Stimulated activated CD4-positive, alpha-beta T cell treated with anti-CD3 and anti-CD28 coated beads, Interleukin-1b, Interleukin-23, amount 100 ng/mL, for 24 hours (primary cell): ENCODE results near the gene DGKK.
"Not testable (repeated sequence)": the region's sequence is repeated elsewhere in the genome, so short reads cannot be mapped to it uniquely, and the experiment has no call there.

ENCODE experiments used
- DNase-seq, 4 experiments: peaks; one replicate each; pipeline ENCODE4 v3.0.0-alpha.2; 2020; ENCODE audit warnings: low read depth in 4 of 4, low spot score in 1 of 4

DGKK gene

DNA sequence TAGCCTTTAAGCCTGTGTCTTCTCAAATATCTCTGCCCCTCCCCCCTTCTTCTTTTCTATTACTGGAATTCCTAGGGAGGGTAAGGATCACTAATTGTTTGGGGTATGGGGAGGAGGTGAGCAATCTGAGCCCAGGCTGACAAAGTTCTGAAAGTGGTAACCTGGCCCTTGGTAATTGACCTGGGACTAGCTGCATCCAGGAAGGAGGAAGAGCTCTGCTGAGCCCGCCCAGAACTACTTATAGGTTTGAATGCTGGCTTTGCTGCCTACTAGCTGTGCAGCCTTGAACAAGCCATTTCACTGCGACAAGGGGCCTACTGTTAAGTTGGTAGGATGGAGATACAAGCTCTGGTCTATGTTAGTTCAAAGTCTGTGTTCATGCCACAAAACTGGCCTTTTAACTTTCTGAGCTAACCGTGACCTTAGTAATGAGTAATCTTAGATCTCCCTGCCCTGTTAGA lies 37.8 kb downstream of the DGKK start:
- no peak for DNase-seq

DNA sequence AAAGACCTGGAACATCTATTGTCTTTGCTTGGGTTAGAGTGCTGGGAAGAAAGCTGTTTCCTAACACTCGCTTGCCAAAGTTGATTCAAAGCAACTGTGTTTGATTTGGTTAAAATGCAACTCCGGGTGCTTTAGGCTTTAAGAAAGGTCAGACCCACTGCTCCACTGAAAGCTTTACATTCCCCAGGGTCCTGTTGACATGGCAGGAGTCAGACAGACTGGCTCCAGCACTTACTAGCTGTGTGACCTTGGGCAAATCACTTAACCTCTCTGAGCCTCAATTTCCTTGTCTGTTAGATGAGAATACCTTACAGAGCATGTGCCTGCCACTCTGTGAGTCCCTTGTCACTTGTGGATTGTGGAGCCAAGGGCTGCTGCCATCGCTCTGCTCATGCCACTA lies 39.0 kb downstream of the DGKK start:
- no peak for DNase-seq

DNA sequence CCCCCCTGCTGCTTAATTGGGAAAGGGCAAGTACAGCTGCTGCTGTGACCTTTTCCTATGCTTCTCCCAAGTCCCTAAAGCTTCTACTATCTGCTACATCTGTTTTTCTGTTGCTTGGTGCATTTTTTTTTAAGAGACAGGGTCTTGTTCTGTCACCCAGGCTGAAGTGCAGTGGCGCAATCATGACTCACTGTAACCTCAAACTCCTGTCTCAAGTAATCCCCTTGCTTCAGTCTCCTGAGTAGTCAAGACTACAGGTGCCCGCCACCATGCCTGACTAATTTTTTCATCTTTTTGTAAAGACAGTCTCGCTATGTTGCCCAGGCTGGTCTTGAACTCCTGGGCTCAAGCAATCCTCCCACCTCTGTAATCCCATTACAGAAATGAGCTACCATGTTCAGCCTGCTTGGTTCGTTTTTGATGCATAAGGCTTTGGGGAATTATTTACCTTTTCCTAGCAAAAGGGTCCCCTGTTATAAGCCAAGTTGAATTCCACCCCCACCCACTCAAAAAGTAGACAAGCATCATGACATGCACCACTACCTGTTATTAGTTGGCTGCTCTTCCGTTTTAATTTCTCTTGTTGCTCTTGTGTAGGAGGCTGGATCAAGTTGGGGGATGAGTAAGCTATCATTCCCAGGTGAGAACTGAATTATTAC lies 39.6 kb downstream of the DGKK start:
- no peak for DNase-seq

DNA sequence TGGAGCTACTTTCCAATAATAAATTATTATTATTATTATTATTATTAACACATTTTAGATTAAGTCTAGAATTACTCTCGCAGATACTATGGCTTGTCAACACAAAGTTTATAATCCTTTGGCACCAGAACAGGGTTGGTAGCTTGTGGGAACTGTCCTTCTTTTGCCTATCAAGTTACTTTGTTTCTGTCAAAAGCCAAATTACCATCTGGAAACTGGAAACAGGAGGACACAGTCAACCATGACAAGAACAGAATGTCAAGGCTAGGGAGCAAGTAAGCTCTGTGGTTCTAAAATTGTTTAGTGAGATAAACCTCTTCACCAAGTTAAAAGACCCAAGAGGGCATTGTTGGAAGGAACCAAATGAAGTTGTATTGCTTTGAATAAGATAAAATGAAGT lies 42.5 kb downstream of the DGKK start:
- no peak for DNase-seq

DNA sequence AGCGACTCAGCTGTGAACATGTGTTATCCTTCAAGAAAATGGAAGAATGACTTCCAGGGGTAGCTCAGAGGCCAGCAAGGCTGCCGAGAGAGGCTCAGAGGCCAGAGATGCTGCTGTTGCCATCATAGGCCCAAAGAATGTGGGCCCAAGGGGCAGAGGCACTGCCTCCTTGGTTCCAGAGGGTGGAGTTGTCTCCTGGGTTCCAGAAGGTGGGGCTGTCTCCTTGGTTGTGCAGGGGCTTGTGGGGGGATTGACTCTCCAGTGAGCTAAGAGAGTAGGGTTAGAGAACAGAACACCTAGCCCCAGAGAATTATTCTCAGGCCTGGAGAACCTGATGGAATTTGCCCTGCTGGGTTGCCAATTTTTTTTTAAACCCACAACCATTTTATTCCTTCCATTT lies 62.6 kb downstream of the DGKK start:
- no peak for DNase-seq

DNA sequence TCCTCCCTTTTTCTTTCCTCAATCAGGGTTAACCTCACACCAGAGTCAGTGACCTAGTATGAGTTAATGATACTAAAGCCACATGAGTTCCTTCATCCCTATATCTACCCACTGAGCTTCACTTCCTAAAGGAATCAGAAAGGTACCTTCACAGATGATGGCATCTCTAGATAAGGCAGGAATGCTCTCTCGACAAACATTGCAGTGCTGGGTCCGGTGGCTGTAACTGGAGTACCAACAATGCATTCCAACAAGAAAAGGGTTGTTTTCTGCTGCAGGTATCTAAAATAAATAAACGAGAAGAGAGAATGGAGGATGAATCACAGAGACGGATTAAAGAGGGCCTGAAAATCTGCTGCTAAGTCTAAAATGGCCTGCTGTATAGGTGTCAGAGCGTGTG lies 66.7 kb downstream of the DGKK start:
- DNase-seq, result no peak

DNA sequence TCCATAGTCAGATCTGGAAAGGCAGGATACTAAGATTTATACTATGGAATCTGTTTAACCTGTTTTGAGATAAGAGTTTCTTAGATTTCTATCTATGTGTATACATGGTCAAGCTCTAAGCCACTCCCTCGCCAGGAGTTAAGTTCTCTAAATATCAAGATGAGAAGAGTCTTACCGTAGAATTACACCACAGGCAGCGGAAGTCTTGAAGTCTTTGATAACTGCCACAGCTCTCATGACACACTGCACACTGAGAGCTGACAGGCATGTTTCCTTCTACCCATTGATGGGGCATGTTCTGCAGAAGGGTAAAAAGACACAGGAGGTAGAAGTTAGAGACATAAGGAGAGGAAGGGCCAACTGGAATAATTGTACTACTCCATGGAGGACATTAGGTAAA lies 67.7 kb downstream of the DGKK start:
- DNase-seq, result no peak

DNA sequence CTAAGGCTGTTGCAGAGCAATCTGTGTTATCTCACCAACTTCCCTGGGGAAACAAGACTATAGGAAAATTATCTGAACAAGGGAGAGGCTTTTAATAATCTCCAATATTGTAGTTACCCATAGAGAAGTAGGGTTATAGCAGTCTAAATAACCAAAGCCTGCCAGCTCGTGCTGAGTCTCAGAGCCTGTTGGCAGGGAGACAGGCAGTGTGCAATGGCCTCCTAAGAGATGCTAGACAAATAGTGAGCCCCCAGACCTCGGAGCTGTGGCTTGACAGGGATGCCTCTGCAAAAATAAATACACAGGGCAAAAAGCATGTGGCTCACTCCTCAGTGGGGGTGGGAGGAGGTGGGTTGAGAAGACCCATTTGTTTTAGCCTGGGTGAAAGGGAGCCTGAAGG lies 76.7 kb downstream of the DGKK start:
- DNase-seq, result no peak

DNA sequence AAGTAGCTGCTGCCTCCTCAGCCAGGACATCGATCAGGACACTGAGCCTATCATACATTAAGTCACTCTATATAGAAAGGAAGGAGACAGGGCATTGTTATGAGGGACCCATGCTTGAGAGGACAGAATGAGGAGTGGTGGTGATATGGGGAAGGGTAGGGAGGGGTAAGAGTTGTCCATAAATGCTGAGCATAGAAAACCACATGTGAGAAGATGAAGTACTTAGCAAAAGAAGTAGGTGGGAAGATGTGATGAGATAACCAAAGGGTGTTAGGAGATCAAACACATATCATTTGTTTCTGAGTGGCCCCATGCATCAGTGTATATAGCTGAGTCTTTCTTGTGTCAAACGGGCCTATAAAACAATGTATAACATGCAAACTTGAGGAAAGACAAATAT lies 84.1 kb downstream of the DGKK start:
- DNase-seq, result no peak

DNA sequence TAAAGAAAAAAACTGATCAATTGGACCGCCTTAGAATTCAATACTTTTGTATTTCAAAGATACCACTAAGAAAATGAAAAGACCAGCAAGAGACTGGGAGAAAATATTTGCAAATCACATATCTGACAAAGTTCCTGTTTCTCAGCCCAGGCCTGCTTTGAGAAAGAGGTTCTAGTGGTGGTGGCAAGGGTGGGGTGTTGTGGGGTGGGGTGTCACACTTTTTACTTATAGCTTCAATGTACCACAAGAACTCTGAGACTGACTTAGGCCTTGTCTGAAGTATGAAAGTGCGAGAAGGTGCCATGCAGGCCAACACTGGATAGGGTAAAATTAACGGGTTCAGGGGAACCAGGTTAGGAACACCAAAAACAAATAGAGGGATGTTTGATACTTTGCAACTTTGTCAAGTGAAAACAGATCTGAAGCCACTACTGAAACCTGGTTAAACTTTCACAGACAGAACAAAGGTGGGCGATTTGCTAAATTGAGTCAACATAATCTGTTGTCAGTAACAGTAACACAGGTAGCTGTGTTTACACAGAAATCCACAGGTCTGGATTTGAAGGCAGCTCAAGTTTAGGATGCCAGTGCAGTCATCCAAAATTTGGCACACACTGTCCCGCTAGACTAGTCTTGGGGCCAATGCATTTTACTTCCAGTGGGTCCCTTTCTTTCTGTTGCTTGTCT lies 88.8 kb downstream of the DGKK start:
- no peak for DNase-seq

DNA sequence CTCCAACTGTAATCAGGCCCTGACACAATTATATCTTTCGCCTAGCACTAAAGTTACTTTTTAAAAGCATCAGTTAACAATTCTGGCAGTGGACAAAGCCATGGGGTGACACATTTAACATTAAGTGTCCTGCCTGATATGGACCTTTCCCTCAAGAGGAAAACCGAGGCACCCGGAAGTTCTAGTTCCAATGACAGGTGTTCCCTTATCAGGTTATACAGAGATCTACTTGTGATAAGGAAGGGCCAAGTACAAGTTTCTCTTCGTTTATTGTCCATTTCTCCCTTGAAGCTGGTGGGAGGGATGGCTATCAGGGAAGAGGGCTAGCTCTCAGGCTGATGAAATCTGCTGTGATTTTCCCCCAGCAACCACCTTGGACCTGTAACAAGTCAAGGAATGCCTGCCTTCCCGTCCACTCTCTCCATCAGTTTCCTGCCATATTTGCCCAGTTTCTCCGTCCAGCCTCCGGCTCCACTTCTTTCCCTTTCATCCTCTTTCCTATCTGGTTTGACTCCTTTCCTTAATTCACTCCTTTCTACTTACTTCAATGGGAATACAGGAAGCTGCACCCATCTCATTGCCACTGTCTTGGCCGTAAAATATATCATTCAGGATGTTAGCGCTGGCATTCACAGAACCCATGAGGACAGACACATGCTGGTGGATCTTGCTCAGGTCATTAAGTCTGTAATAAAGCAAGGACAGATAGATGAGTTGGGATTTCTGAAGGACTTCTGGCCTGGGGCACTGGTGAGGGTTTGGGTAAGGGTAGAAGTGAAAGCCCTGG lies 95.0 kb downstream of the DGKK start:
- DNase-seq, result no peak

DNA sequence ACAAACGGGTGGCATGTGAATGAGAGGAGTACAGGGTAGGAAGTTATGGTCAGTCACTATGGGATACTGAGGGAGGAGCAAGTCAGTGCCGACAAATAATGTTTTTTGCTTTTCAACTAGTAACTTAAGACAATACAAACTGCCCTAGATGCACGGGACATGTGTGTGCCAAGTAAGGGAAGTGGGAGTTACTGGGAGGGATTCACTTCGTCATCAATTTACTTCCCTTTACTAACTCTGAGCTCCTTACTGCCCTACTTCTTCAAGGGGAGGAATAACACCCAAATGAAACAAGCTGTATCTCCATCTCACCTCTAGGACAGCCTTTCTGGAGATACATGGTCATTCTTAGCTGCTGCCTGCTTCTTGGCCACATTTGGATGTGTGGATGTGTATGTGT lies 97.7 kb downstream of the DGKK start:
- no peak for DNase-seq

DNA sequence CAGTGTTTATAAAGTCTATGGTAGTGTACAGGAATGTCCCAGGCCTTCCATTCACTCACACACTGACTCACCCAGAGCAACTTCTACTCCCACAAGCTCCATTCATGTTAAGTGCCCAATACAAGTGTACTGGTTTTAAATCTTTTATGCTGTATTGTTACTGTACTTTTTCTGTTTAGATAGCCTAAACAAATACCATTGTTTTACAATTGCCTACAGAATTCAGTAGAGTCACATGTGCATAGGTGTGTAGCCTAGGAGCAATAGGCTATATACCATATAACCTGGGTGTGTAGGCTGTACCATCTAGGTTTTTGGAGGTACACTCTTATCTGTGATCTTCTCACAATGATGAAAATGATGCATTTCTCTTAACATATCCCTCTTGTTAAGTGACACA lies 126.7 kb downstream of the DGKK start:
- no peak for DNase-seq

DNA sequence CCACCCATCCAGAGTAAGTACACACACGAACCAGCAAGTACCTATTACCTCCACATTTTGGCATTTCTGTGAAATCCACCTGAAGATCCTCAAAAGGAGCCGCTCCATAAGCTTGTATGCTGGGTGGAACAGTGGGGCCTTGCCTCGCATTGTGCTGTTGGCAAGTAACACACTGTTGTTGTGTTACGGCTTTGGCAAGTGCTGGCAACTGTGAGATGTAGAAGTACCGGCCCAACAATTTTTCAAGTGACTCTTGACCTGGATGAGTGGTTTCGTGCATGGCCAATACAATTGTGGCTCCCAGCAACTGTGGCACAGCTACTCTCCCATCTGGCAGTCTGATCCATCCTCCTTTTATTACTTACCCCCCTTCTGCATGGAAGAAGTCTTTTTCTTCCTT lies 137.3 kb downstream of the DGKK start:
- DNase-seq, result no peak

DNA sequence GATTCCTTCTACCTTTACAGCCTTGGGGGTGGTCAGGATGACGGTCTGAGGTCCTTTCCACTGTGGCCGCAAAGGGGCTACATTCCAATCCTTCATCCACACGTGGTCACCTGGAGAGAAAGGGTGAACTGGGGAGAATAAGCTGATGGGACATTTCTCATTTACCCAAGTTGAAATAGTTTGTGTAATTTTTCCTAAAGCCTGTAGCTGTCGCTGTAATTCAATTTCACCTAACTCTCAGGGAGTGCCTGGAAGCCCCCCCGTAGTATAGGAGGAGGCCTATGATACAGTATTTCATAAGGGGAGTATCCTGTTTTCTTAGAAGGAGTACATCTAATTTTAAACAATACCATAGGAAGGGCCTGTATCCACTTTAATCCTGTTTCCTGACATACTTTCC lies 138.0 kb downstream of the DGKK start:
- DNase-seq, result not testable (repeated sequence)

DNA sequence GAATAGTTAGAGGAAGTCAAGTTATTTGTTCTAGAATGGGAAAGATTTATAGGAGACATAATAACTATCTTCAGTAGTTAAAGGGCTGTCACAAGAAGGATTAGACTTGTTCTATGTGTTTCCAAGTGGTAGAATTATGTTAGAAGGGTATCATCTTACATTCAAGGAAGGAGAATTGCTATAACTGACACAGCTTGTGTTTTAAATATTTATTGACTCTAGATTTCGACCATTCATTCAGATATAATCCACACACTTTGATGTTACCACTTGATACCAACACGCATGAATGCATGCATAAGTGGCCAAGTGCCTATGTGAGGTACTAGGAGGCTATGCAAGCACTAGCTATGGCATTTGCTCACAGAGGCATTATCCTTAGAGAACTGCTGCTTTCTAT lies 143.4 kb downstream of the DGKK start:
- no peak for DNase-seq
